Stimulated activated CD4-positive, alpha-beta T cell treated with anti-CD3 and anti-CD28 coated beads, Interleukin-1b, Interleukin-23, amount 100 ng/mL, for 48 hours (primary cell): ENCODE results near the gene RASL12.

Experiments used
- DNase-seq: peaks from one replicate; pipeline ENCODE4 v3.0.0-alpha.2; 2020

The RASL12 gene

DNA sequence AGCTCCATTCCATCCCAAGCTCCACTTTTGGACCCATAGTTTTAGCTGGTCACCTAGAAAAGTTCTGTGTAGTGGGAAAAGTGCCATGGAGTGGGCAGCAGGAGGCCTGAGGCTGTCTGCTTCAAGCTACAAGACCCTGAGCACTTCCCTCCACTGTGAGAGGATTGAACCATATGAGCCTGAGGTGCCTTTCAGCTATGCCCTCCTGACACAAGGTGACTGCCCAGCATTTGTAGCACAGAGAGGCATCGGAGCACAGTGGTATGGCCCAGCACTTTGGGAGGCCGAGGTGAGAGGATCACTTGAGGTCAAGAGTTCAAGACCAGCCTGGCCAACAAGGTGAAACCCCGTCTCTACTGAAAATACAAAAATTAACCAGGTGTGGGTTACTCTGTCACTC lies 4.8 kb upstream of the RASL12 start:
- no peak for DNase-seq

DNA sequence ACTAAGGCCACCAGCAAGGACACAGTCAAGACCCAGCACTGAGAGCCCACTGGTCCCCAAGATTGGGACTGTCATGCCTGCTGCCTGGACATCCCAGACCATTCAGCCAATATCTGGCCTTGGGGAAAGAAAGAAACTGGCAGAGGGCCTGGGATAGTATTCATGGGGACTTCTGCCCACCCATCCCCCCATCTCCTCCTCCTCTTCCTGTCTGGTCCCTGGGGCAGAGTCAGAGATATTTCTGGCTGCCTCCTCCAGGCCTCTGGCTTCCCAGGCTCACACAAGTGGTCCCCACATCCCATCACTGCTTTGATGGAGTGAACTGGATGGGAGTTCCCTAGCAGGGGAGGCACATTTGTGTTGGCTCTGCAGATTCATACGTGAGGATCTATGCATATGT lies 4.2 kb upstream of the RASL12 start:
- DNase-seq = no peak

DNA sequence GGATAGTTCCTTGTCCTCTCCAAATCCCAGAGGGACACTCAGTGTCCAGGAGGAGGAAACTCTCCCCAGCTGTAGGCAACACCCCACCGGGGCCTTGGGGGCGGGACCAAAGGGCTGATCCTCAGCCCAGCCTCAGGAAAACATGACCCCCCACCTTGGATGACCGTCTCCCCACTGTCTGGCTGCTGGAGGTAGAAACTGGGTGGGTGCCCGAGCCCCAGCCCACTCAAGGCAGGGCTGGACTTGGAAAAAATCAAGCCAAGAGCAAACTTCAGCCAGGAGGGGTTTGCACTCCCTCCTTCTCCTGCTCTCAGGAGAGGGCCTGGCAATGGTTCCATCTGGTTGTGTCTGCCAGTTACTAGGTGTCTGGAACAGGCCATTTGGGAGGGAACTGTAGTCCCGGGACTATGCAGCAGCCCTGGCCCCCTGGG lies 3.6 kb upstream of the RASL12 start:
- no peak for DNase-seq

DNA sequence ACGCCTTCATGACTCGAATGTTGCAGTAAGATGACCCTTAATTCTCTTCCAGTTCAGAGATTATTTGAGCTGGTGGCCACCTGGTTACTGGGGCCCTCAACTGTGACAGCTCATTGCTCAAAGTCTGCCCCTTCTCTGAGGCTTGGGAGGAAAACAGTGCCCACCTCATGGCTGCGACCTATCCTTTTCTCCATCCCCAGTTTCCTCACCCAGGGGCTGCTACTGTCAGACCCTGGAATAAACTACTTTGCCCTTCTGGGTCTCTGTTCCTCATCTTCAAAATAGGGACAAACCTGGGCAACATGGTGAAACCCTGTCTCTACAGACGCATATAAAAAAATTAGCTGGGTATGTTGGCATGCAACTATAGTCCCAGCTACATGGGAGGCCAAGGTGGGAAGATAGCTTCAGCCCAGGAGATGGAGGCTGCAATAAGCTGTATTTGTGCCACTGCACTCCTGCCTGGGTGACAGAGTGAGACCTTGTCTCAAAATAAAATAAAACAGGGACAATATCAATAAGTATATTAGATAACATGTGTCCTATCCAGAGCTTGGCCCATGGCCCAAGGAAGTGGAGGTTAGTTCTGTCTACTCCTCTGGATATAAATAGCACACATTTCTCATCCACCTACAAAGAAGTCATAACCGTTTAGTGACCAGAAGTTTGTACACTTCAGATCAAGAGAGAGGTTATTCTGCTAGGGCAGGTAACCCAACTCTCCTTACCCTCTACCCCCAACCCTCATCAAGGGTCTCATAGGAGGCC lies 2.2 kb upstream of the RASL12 start:
- DNase-seq = no peak

DNA sequence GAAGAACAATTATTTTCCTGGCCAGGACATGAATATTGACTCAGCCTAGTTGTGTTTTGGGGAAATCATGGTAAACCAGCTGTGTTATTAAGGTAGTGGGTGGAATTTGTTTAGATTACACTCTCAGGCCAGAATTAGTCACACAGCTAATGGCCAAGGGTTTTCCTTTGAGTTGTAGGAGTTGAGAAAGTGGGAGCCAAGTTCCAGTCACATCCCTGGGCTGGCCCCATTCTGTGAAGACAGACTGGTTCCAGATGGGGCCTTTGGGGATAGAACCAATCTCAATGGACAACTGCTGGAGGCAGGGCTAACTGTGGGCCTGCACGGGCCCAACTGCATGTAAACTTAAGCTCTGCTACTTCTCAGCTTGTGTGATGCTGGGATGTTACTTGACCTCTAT lies 1.4 kb upstream of the RASL12 start:
- DNase-seq = no peak

DNA sequence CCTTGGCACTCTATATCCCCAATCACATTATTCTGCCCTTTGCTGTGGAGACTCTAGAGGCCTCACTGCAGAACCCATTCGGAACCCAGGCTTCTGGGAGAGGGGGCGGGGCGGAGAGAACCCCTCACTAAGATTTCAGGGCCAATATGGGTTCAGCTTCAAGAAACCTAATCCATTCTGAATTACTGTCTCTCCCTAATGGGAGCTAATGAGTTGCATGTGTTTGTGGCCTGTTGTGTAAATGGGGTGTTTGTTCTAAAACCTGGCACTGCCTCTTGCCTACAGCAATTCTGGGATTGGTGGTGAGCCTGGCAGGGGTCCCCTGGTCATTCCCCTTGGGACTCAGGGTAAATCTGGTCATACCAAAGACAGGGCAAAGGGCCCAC lies 605 bp upstream of the RASL12 start:
- no peak for DNase-seq

DNA sequence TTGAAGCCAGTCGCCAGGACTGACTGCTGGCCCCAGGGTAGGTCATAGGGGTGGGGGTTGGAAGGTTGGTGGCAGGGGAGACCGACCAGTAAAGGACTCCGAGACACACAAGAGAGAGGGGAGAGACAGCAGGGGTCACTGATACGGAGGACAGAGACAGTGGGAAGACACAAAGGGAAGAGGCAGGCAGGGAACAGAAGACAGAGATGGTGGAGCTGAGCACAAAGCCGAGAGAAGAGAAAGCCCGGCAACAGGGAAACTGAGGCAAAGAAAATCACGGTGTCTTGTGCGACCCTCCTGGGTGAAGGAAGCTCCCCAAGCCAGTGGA lies 510 bp downstream of the RASL12 start:
- no peak for DNase-seq

DNA sequence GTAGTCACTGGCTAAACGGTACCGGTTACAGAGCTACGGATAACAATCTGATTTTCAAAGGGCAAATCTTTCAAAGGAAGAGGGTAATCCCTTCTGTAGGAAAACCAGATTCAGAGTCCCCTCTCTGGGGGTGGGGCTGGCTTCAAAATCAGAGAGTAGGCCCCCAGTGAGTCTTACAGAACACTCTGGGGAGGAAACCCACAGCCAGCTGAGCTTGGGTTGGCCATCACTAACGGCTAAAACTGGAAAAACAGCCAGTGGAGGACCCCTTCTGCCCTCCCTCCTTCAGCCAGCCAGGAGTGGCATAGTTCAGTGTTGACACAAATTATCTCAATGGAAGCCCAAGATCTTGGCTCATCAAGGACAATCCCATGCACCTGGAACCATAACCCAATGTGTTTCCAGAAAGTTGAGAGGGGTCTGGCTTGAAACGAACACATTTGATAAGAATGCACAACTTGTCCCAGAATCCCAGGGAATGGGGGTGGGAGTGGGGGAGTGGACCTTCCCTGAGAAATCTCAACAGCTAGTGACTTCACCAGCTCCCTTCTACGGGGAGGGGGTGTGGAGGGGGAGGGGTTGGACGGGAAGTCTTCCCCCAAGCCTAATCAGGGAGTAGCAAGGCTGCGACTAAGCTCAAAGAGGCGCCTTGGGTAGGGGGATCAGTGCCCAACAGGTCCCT lies 1.0 kb downstream of the RASL12 start:
- DNase-seq = no peak

DNA sequence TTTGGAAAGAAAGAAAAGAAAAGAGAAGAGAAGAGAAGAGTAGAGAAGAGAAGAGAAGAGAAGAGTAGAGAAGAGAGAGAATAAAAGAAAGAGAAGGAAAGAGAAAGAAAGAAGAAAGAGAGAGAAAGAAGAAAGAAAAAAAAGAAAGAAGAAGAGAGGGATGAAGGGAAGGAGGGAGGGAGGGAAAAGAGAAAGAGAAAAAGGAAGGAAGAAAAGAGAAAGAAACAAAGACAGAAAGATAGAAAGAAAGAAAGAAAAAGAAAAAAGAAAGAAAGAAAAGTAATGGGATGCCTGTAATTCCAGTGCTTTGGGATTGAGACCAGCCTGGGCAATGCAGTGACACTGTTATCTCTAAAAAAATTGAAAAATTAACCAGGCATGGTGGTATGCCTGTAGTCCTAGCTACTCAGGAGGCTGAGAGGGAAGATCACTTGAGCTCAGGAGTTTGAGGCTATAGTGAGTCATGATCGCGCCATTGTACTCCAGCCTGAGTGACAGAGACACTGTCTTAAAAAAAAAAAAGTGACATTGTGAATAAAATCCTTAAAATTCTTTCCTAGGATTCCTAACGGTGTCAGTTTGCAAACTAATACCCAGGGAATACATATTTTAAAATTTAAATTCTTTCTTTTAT lies 1.7 kb downstream of the RASL12 start:
- no peak for DNase-seq

DNA sequence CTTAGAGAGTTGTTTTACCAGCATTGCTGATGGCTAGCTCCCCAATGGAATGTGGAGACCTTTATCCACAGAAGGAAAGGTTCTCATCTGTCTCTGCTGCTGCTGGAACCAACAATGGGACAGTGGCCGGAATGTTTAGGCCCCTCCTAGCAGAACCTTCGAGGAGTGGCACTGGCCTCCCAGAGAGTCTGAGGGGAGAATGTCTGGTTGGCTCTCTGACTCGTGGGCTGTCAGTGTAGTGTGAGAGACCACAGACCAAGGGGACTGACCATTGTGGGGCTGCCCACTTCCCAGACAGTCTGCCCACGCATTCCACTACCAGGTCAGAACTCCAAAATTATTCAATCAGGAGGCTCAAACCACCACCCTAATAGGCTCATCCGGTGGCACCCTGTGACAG lies 5.1 kb downstream of the RASL12 start:
- DNase-seq = no peak

DNA sequence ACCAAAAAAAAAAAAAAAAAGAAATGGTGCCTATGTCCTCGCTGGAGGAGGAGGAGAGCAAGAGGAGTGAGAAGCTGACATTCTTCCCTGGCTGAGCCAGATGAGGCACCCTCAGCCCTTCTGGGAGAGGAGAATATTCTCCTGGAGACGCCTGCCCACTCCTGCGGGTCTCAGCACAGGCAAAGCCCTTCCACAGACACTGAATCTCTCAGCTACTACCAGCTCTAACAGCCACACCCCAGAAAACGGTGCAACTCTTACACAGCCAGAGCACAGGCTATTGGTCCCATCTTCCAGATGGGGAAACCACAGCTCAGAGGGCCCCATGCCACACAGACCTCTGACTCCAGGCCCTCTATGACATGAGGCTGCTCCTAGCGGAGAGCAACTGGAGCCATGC lies 5.7 kb downstream of the RASL12 start:
- DNase-seq = no peak

DNA sequence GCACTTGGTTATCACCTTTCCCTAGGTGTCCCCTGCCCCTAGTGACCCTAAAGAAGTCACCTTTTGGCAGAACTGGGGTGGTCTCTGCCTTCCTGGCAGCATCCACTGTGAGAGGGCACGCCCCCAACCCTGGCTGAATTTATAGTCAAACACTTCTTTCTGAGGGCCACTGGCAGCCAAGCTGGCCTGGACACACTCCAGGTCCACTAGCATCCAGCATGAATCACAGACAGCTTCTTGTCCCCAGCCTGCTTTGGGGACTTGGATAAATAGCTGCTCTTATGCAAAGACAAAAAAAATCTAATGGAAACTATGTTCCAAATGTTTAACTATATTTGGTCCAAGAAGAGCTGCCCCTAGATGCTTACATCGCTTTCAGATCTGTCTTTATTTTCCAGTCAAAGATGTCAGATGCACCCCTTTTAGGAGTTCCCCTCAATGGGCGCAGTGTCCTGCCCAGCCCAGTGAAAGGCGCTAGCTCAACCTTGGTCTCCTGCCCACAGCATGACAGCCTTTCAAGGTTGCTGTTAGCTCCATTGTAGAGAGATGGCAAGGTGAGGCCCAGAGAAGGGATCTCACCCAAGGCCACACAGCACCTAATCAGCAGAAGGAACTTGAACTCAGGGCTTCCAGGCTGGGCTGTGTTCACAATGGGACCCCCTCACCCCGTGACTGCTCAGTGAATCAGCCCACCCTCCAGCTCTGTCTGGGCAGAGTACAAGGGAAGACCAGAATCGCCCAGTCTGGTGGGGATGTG lies 7.0 kb downstream of the RASL12 start:
- no peak for DNase-seq

DNA sequence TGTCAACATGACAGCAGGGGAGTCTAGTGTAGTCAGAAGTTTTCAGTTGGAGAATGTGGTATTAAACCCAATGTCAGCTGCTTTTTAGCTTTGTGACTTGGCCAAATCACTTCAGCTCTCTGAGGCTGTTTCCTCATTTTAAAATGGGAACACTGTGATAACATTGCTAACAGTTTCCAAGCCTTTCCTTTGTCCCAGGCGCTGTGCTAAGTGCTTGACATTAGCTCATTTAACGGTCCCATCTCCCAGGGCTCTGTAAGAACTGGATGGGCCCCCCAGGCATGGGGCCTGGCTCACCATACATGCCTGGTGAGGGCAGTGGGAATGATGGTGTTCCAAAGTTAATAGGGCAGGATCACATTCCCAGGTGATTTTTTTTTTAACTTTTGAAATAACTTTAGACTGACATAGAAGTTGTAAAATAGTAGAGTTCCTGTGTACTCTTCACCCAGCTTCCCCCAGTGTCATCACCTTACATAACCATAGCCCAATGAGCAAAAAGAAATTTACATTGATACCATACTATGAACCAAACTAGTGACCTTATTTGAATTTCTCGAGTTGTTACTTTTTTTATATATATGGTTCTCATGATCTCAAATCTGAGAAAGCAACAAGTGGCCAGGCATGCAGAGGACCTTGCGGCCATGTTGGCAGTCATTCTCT lies 7.7 kb downstream of the RASL12 start:
- DNase-seq = no peak

DNA sequence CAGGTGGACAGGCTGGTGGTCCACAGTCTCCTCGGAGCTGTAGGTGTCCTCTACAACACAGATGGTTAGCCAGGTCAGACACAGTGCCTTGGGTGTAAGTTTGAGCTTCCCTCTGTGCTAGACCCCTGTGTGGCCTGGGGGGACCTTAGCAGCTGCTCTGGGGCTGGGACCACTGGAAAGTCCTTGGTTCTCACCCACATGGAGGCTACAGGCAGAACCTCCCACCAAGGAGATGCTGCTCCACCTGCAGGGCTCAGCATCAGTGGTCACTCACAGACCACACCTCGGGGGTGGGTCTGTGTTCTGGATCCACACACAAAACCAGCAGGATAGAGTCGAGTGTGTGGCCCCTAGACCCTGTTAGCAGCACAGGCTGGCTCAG lies 8.4 kb downstream of the RASL12 start:
- no peak for DNase-seq

DNA sequence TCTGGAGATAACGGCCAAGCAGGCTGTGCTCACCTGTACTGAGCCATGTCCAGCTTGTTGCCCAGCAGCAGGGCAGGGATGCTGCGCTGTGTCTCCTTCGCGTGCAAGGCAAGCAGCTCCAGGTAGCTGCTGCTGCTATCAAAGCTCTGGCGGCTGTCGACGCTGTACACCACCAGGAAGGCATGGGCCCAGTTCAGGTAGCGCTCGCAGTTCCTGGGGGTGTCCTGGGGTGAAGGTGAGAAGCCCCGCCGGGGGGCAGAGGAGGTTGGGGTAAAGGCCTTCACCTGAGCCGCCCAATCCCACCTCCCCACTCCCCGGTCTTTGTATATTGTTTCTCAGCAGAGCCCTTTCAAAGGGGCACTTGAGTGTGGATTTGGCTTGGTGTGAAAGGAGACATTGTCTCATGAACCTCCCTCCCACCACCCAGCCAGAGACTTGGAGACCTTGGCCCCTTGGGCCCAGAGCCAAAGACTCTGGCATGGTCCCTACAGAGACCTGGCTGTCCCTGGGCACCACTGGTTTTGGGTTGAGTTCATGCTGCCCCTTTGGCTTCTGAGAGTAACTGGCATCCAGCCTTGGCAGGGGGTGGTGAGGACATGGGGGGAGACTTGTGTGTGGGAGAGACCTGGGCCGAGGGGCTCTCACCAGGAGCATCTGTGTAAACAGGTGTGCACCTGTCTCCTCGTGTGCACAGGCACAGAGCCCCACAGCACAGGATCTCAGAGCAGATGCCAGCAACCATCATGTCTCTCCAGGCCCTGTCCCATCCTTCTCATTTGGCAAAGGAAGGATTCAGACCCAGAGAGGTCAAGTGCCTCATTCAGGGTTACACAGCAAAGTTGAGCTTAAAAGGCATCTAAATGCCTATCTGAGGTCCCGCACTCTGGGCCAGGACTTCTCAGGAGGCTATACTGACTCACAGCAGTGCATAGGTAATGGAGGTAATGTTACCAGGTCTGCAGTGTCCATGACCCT lies 9.1 kb downstream of the RASL12 start:
- DNase-seq = no peak

DNA sequence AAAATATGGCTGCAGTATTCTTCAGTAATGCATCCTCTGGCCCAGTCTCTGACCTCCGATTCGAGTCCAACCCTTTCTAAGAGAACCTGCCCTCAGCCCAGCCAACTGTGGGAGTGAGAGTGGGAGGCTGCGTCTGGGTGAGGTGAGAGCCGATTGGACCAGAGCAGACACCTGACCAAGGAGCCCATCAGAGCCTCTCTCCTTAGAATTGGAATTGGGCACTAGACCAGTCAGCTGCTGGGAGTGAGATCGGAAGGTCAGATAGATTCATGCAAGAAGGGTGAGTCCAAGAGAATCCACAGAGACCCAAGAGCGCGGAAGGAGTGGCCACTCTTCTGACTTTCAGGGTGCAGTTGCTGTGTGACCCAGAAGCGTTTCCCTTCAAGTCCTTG lies 10.2 kb downstream of the RASL12 start:
- no peak for DNase-seq

DNA sequence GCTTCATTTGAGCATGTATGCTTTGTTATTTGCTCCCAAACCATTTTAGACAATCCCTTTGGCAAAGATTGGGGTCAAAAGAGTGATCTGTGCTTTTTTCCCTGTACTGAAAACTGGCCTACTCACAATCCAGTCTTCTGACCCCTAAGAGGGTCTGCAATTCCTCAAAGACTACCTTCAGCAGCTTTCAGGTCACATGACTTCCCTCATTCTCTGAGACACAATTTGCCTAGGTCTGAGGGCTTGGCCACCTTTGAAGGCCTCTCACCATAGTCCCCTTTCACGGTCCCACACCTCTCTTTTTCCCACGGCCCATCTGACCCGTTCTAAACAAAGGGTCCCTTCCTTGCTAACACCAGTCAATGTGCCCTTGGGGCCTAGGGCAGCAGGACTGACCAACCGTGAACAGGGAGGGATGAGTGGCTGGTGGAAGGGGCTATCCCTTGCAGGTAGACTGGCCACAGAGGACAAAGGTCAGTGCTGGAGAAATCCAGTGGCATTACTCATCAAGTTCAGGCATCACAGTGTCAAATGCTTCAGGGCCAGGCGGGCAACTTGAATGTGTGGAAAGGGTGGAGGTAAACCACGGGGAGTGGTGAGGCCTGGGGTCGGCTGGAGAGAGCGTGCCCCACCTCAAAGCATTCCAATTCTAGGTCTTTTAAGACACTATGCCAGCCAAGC lies 10.8 kb downstream of the RASL12 start:
- DNase-seq = no peak

DNA sequence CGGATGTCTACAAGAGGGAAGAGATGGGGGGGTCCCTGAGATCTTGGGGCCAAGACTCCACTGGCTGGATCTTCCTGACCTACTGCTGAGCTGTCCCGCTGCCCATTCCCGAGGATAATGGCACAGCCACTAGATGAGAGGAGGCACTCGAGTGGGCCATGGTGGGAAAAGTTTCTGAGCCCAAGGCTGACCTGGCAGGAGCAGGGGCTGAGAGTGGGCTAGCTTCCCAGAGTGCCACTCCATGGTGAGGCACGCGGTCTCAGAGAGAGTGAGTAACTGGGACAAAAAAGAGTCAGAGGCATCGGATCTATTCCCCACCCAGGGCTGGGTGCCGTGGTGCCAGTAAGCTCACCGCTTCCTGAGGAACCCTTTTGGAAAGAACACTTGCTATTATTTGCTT lies 11.7 kb downstream of the RASL12 start:
- DNase-seq = no peak

DNA sequence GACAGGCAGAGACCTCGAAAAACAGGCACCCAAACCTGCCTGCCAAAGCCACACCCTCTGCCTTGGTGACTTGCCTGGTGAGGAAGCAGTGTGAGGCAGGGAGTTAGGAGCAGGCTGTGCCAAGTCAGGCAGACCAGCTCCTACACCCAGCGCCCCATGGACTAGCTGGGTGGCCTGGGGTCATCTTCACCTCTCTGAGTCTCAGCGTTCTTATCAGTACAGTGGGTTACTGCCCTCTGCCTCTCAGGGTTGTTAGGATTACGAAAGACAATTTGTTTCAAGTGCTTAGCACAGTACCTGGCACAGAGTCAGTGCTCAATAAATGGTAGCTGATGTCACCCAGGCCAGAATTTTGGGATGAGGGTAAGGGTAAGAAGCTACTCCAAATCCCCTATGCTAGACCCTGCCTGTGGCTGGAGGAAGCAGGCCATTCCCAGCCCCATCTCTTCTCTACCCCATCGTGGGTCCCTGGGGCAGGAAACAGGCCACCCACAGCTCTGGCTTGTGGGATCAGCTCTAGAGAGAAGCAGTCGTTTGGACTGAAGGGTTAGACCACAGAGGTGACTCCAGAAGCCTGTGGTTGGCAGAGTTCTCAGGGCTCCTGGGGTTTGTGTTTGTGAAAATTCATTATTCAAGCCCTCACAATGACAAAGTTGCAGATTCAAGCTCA lies 12.5 kb downstream of the RASL12 start:
- DNase-seq = no peak

DNA sequence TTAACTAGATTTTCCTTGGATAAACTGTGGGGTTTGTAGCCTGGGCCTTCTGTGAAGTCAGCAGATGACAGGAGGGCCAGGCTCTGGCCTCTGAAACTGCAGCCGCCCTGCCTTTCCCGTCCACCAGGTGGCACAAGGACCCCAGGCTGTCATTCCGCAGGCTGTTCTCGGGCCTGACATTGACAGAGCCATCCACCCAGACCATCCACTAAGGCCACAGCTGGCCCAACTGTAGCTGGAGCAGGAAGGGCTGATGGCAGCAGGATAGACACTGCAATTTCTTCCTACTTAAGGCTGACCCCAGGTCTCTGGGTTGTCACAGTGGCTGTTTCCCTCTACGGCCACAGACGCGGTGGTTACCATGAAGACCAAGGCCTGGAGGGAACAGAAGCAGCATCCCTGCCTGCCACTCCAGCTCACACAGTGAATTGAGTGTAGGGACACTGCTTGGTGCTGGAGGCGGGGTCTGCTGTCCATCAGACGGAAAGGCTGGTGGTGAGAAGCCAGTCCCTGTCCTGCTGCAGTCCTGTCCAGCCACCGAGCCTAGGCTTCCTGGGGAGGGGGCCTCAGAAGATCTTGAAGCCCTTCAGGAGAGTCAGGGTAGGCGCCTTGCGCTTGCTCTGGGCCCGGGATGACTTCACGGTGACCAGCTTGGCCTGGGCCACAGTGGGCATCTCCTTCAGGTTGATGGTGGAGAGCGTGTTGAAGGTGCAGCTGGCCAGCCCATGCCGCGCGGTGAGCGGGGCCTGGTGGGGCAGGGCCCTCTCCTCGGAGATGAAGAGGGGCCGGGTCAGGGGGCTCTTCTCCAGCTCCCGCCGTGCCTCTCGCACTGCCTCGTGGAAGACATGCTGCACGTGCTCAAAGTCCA lies 13.2 kb downstream of the RASL12 start:
- DNase-seq = peak; percentile 55
